ENCODE data around the gene IP6K3.

IP6K3 gene

DNA sequence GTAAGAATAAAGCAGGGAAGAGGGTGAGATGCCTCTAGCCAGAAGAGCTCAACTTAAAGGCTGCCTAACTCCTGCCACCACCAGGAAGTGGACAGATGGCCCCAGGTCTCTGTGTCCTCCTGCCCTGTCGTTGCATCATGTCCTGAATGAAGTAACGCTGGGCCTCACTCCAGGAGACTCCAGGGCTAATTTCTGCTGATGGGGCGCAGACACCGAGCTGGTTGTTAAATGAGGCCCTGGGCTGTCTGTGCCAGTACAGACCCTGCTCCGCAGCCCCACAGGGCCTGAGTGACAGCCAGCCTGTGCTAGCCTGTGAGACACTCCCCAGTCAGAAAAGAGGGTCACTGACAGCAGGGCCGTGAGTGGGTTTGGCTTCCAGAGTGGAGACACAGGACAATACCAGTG lies 6.5 kb downstream of the IP6K3 start:
- no peak for DNase-seq (ENCODE audit: low read depth)

DNA sequence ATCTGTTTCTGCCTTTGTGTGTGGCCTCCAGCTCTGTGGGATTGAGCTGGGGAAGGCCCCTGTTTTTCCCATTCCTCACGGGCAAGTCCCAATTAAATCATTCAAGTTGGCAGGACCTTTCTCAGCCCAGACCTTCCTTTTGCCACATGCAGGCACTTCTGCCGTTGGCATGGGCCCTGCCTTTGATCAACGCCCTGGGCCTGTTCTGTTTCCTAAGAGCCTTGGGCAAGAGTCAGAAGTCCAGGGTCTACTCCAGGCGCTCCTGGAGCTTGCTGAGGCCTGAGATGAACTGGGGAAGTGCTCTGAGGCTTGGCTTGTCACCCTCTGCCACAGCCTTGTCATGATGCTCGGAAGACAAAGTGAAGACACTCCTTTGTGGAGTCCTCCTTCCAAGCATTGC lies 7.1 kb downstream of the IP6K3 start:
- DNase-seq (ENCODE audit: low read depth), result no peak

- DNase-seq (ENCODE audit: low read depth), result no peak
These were observed 7.8 kb downstream of the IP6K3 start for GRCh38 chr6:33738879-33739278.

- DNase-seq (ENCODE audit: low read depth), result no peak
These were observed 8.6 kb downstream of the IP6K3 start for GRCh38 chr6:33738153-33738552.

DNA sequence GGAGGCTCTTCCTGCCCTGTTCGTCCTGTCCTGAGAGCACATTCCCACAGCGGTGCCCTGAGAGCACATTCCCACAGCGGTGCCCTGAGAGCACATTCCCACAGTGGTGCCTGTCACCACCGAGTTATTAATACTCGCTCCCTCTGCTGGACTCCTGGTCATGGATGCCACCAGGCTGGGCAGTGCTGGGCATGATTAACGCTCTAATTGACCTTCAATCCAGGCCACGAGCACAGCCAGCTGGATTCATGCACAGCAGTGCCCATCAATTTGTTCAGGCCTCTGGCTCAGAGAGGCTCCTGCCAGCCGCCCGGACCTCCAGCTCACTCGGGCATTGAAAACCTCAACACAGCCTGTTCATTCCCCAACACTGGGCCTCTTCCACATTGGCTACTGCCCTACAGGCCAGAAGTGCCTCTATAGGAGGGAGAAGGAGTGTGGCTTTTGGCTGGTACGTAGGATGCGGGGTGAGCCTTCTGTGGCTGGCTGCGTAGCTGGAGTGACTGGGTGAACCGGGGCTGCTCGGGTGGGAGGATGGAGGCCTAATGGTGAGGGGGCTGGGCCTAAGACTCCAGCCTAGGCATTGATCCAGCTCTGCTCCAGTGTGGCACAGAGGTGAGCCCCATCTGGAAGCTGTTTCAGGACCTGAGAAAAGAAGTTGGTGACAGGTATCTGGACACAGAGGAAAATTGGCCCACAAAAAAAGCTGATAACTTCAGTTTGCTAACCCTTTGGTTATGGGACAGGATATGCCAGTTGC lies 9.3 kb downstream of the IP6K3 start:
- DNase-seq (ENCODE audit: low read depth), result no peak

DNA sequence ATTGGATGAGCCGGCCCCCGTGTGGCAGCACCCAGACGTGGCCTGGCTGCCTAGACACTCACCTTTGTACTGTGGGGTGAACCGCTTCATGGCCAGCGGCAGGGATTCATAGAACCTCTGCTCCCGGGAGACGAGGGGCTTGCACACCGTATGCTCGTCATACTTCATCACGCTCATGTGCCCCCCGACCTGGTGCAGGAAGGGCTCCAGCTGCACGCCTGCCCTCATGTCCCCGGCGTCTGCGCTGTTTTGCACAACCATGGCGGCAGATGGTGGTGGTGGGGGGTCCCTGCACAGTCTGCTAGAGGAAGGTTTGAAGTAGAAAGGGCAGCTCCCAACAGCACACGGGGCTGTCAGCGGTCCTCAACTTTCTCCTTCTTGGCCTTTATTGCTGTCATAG lies 11.5 kb downstream of the IP6K3 start:
- no peak for DNase-seq (ENCODE audit: low read depth)

DNA sequence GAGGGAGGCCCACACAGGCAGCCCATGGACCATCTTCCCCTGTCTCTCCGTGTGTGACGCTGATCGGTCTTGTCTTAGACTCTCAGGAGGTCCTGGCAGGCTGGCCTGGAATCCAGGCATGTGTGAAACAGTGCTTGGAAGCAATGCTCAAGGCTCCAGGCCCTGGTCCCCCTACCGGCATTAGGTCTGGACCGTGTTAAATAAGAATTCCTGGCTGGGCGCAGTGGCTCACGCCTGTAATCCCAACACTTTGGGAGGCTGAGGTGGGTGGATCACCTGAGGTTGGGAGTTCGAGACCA lies 13.0 kb downstream of the IP6K3 start:
- DNase-seq (ENCODE audit: low read depth), result no peak

- DNase-seq (ENCODE audit: low read depth), result no peak
These were observed 13.6 kb downstream of the IP6K3 start for GRCh38 chr6:33732817-33733708.

- no peak for DNase-seq (ENCODE audit: low read depth)
These were observed 14.3 kb downstream of the IP6K3 start for GRCh38 chr6:33732385-33732784.

DNA sequence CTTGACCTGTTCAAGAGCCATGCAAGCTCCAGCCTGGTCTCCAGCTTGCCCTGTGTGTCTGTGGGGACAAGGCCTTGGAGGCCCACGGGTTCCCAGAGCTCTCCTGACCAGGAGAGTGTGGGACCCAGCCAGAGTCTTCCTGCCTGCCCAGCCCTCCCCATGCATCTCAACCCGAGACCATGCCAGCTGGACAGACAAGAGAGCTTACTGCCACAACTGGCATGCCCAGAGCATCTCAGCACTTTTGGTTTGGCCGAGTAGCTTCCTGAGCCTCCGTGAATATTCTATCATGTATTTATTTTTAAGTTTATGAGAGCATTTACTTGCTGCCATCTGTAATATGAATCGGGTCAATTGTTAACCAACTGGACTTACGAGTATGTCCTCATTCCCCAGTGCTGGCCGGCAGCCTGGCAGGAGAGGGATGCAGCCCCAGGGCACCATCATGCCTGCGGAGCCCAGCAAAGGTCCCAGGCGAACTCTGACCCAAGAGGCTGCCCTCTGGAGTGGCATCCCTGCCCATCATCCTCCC lies 14.9 kb downstream of the IP6K3 start:
- DNase-seq (ENCODE audit: low read depth), result no peak

DNA sequence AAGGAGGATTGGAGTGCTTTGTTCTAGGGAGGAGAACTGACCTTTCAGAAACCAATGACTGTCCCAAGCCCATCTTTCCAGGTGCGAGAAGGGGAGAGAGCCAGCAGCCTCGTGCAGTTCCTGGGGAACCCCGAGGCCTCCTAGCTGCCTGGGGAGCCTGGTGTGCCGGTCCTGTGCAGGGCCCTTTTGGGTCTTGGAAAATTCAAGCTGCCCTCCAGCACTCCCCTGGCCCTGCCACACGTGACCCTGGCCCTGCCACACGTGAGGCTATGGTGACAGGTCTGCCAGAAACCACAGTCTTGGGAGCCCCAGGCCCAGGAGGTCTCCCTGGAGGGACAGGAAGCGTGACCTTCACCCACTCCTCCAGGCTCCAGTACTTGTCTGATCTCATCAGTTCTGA lies 15.7 kb downstream of the IP6K3 start:
- DNase-seq (ENCODE audit: low read depth), result no peak

DNA sequence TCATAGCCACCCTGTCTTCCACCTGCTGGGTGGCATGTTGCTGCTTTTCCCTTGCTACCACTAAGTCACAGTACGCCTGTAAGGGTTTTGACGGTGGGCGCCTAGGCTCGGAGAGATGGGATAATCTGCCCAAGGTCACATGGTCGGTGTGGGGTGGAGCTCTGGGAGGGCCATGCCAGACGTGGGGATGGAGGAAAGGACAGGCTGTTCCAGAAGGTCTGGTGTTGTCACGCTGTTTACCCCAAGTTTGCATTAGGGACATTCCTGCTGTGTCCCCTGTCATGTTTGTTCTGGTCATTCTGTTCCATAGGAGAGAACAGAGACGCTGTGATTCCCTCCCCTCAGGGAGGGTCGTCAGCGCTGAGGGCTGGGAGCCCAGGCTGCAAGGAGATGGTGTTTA lies 16.1 kb downstream of the IP6K3 start:
- DNase-seq (ENCODE audit: low read depth), result no peak

DNA sequence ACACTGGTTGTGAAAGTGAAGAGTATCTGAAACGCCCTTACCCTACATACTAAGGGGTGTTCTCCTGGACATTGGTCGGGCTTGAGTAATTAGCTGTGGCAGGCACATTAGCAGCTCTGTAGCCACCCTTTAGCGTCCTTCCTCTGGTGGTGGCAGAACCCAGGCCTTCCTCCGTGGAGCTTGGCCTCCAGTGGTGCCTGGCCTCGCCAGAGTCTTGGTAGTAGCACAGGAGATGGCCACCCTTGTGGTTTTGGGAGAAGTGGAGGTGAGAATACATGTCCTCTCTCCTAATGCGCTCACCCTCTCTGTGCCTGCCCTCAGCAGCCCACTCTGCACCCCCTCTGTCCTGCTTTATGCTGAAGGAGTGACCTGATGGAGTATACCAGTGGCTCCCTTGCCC lies 17.6 kb downstream of the IP6K3 start:
- DNase-seq (ENCODE audit: low read depth), result no peak

DNA sequence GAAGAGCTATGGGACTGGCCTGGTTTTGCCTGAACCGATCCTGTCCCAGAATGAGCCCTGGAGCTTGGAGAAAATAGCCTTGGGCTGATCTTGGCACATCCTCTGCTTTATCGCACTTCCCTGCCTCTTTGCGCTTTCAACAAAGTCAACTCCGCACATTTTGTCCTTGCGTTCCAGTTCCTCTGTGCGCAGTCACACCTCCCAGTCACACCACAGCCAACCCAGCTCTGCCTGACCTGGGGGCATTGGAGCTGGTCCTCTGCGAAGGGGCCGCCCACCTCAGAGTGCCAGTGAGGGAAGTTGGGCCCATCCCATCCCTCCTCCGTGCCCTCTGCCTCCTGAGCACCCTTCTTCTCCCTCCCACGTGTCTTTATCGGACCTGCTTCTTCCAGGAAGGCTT lies 18.3 kb downstream of the IP6K3 start:
- no peak for DNase-seq (ENCODE audit: low read depth)

GRCh38 chr6:33727932-33728331 lies 18.8 kb downstream of the IP6K3 start:
- DNase-seq (ENCODE audit: low read depth), result no peak

DNA sequence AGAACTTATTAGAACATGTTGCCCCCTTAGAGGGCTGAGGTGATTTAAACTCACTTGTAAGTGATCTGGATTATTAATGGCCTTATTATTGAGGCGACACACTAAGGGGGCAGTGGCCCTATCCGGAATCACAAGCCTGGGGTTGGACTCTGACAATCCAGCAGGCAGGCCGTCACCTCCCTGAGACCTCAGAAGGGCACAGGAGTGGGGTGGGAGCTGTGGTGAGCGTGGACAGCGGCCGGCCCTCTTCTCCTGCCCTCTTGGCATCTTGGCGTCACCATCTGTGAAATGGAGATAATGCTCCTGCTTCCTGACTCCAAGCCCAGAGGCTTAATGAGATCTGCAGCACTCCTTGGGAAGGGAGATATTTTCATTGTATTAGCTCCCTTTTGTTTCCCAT lies 19.6 kb downstream of the IP6K3 start:
- no peak for DNase-seq (ENCODE audit: low read depth)

GRCh38 chr6:33726696-33727095 lies 20.0 kb downstream of the IP6K3 start:
- DNase-seq (ENCODE audit: low read depth), result no peak

GRCh38 chr6:33725891-33726673 lies 20.6 kb downstream of the IP6K3 start:
- DNase-seq (ENCODE audit: low read depth), result no peak

DNA sequence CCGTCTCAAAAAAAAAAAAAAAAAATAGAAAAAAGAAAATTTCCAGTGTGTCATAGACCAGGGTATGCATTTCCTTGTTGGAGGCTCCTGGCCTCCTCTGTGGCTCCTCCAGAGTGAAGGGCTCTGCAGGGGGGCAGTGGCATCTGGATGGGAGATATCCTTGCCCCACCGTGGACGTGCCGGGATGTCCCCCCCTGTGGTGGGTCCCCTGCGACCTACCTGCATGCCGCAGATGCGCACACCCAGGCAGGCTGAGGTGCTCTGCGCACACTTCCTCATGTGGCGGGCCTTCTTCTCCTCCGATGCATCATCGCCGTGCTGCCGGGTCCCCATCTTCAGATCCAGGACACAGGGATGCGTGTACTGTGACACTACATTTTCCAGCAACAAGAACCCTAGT lies 21.5 kb downstream of the IP6K3 start:
- DNase-seq (ENCODE audit: low read depth), result no peak

- DNase-seq (ENCODE audit: low read depth), result no peak
These were observed 22.3 kb downstream of the IP6K3 start for GRCh38 chr6:33724102-33725023.

DNA sequence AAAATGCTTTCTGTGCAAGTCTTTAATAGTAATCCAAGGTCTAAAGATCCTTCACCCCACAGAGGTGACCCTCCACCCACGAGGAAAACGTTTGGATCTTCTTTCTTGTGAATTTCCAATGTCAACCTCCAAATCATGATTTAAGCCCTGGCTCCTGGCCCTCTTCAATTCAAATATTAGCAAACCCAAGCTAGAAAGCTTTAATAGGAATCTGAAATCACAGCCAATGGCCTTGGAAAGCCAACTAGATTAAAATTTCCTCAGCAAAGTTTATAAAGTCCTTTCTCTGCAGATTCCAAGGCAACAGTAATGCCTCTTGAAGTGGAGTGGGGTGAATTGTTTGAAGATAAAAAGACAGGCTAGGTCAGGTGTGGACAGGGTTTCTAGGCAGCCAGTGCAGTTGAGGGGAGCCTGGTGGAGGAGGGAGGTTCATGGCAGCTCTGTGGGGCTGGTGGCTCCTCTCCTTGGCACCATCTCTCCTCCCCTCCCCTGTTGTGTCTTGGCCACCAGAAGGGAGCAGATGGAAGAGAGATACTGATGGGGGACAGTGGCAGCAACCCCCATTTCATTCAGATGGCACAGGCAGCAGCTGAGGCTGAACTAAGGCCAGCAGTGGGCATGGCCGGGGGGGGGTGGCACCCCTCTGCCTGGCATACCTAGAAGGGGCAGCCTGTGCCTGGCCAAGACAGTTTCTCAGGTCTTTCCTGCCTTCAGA lies 23.2 kb downstream of the IP6K3 start:
- no peak for DNase-seq (ENCODE audit: low read depth)
